GM12874 (cell line): Measurements from ENCODE around the gene AOPEP.

Experiments
- CTCF ChIP-seq: IDR thresholded peaks from 2 replicates; pipeline ENCODE4 v1.5.1; 2011; ENCODE audit warnings: low read depth, mild to moderate bottlenecking, control low read depth, low read length, moderate library complexity; ENCODE audit not compliant: insufficient read depth

The AOPEP gene

GRCh38 chr9:95060234-95060633, 333.7 kb downstream of the AOPEP start:
- TF ChIP-seq CTCF = no peak

- TF ChIP-seq CTCF = no peak
Measured at GRCh38 chr9:95060916-95061315, 334.4 kb downstream of the AOPEP start.

- no peak for TF ChIP-seq CTCF
Measured at GRCh38 chr9:95061916-95062595, 335.6 kb downstream of the AOPEP start.

- no peak for TF ChIP-seq CTCF
Measured at GRCh38 chr9:95062596-95063065, 336.1 kb downstream of the AOPEP start.

DNA sequence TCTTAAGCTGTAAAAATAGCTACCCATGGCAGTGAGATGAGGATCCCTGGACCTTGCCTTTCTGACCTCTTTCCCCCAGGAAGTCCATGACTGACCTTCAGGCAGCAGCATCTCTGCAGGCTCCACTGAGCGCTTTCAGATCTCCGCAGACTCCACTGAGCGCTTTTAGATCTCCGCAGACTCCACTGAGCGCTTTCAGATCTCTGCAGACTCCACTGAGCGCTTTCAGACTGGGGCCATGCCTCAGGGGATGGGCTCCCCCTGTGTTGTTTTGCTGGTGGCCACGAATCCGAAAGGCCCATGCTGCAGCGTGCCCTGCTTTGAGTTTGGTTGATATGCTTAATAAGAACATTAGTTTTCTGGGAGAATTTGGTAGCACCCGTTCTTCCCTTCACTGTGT, 336.8 kb downstream of the AOPEP start:
- TF ChIP-seq CTCF = no peak

- no peak for TF ChIP-seq CTCF
Measured at GRCh38 chr9:95065224-95065623, 338.7 kb downstream of the AOPEP start.

DNA sequence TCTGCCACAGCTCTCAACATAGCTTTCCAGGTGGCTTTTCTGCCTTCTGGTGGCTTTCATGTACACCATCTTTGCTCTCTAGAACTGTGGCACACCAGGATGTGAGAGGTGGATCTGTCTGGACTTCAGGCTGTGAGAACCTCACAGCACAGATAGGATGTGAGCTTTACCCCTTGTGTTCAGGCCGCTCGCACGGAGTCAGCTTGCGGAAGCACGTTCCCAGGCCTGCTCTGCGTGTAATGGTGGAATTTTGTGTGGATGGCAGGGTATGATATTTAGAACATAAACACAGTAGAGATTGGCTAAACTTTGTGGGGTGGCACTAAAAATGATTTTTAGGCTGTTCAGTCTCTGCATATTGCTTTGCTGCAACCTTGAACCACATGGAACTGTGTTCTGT, 340.6 kb downstream of the AOPEP start:
- TF ChIP-seq CTCF = no peak

DNA sequence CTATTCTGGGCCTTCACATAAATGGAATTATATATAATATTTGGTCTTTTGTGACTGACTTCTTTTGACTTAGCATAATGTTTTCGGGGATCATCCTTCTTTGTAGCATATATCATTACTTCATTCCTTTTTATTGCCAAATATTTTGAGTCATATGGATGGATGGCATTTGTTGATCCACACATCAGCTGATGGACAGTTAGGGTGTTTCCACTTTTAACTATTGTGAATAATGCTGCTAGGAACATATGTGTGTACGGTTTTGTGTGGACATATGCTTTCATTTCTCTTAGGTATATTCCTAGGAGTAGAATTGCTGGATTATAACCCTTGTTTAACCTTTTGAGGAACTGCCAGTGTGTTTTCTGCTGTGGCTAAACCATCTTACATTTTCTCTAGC, 341.4 kb downstream of the AOPEP start:
- TF ChIP-seq CTCF = no peak
